Activated T-helper 1 cell treated with anti-CD3 and anti-CD28 coated beads, Interleukin-2, amount 50 U/mL, for 16 hours (primary cell): ENCODE data around the gene XPNPEP1.

Experiments used
- DNase-seq, 2 donors: peaks; one replicate each; pipeline ENCODE4 v3.0.0-alpha.2; 2020; ENCODE audit warnings: low read depth in 1 of 2, low spot score in 1 of 2

The XPNPEP1 gene

DNA sequence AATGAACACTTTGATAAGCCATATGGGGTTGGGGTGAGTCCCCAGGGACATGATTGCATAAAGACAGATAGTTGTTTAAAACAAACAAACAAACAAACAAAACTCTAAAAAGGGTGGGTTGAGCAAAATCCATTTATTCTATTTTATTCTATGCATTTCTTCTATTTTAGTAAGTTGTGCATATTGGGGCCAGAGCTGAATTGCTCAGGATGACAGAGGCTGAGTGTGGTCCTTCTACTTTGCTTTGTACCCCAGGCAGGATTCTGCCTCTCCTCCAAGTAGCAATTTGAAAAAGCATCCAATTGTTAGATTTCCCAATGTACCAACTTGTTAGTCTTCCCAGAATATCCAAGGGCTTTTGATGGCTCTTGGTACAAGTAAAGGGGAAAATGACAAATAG, 29.2 kb upstream of the XPNPEP1 start:
- no peak for DNase-seq

GRCh38 chr10:109947111-109947920, 24.0 kb upstream of the XPNPEP1 start:
- DNase-seq, result no peak

DNA sequence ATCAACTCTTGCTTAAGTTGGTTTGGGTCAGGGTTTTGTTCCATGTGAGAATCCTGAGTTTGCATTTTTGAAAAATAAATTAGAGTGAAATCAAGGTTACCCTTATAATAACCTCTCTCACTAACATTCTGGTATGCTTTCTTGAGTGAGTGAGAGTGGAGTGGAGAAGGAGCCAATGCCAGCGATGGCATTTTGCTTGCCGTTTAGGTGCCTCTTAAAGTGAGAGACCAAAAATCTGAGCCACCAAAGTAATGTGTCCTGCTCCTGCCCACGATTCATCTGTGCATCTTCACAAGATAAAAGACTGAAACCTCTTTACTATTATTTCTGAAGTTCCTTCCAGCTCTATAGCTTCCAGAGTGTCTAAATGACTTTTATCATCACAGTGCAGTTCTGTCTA, 23.4 kb upstream of the XPNPEP1 start:
- no peak for DNase-seq

DNA sequence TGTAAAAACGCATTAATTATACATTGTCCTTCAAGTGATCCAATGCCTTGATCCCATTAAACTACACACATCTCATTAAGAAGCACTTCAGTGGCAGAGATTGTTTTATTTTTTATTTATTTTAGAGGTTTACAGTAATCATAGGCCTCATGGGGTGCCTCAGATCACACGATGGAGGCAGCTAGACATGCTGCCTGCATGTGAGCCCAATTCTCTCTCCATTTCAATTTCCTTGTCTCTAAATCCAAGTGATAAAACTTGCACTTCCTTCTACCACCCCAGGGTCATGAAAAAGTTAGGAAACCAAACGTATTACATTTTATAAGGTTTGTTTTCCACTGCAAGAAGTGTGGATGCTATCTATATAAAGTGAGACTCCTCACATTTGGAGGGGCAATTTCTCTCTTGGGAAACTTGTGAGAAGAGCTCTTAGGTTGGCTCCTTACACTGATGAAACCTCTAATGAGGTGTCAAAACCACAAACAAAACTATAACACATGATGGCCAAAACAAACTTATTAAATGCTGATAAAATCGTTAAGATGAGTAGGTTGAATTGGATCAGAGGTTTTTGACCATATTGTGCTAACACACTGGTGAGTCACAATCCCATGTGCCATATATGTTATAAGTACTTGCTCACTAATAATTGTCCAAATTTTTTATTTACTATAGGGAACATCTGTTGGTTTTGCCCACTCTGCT, 22.3 kb upstream of the XPNPEP1 start:
- no peak for DNase-seq

GRCh38 chr10:109944613-109945012, 21.3 kb upstream of the XPNPEP1 start:
- no peak for DNase-seq

DNA sequence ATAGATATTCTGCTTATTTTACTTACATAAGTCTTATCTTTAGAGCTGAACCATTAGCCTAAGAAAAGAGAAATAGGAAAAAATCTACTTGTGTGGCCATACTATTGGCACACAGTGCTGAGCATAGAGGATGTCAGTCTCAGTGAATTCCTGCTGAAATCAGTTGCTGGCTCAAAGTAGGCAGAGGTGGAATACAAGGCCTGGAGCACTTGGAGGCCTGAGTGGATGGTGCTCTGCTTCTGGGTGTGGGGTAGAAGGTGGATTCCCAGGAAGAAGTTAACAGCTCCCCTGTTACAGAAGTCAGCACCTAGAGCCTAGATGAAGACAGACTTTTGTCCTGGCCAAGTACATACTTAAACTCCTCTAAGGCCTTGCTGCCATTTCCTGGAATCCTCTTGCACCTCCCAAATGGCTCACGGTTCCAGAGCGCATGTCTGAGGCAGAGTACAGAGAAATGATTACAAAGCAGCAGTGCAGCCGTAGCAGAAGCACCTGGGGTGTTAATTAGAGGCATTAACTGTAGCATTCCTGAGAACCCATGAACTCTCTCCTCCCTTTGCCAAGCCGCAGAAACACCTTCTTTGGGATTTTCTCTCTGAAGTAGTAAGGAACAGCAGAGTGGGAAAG, 18.0 kb upstream of the XPNPEP1 start:
- DNase-seq, result no peak

GRCh38 chr10:109940553-109940952, 17.2 kb upstream of the XPNPEP1 start:
- DNase-seq, result no peak

DNA sequence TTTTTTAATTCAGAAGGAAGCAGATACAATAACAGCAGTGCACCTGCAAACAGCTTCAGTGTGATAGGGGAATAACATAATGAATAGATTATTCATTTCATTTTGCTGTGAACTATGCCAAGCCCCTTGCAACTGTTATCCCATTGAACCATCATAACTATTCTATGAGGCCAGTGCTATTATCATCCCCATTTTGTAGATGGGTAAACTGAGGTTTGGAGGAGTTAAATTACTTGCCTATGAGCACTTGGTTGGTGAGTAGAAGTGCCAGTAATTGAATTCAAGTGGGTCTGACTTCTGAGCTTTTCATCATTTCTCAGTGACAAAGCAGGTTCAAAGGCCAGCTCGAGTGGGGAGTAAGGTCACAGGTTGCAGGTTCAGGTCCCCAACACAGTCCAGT, 16.8 kb upstream of the XPNPEP1 start:
- no peak for DNase-seq

- no peak for DNase-seq
Measured at GRCh38 chr10:109939315-109939961, 16.1 kb upstream of the XPNPEP1 start.

DNA sequence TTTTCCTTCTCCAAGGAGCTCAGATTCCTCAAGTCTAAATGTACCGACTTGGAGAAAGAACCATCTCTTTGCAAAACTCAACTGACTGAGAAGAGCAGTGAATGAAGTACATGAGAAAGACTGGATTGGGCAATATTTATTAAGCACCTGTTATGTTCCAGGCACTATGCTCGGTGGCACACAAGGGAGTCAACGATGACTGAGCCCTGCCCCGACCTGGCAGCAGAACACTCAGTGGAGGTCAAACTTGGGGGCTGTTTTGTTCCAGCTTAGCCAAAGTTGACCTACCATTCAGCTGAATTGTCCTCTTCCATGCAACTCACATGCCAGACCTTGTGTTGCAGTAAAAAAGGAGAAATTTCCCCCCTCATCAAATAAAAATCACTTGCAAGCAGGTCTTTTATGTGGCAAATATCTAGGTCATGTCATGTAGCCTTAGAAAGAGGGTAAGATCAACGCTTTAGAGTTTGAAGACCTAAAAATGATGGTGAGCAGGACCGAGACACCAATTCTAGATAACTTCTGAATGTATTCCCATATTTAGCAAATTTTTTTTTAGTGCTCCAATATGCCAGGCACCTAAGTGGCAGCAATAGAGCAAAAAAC, 14.3 kb upstream of the XPNPEP1 start:
- no peak for DNase-seq

GRCh38 chr10:109934958-109935793, 11.9 kb upstream of the XPNPEP1 start:
- no peak for DNase-seq

- DNase-seq, result peak in 1 of 2 donors; percentile 12
Measured at GRCh38 chr10:109933984-109934565, 10.8 kb upstream of the XPNPEP1 start.

DNA sequence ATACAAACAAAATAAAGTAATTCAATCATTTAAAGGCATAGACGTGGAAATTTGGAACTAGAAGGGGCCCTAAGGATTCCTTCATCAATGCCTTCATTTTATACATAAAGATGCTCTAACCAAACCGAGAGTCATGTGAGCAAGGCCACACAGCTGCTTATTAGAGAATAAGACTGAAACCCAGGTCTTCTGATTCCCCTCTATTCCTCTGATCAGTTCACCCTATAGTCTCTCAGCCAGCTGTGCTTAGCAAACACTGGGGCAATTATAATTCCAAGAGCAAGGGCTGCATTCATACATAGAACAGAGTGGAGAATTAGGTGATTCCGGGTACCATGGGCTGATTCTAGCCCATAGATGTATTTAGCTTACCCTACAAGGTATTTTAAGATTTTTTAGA, 9.7 kb upstream of the XPNPEP1 start:
- DNase-seq, result no peak

DNA sequence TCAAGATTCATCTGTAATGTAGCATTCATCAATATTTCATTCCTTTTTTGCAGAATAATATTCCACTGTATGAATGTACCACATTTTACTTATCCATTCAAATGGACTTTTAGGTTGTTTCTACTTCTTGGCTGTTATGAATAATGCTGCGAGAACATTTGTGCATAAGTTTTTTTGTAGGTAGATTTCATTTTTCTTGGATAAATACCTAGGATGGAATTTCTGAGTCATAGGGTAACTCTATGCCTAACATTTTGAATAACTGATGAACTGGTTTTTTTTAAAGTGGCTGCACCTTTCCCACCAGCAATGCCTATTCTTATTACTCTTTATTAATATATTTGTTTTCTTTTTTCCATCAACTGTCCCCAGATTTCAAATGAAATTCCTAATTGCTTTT, 9.1 kb upstream of the XPNPEP1 start:
- no peak for DNase-seq

- no peak for DNase-seq
Measured at GRCh38 chr10:109931163-109931562, 7.9 kb upstream of the XPNPEP1 start.

DNA sequence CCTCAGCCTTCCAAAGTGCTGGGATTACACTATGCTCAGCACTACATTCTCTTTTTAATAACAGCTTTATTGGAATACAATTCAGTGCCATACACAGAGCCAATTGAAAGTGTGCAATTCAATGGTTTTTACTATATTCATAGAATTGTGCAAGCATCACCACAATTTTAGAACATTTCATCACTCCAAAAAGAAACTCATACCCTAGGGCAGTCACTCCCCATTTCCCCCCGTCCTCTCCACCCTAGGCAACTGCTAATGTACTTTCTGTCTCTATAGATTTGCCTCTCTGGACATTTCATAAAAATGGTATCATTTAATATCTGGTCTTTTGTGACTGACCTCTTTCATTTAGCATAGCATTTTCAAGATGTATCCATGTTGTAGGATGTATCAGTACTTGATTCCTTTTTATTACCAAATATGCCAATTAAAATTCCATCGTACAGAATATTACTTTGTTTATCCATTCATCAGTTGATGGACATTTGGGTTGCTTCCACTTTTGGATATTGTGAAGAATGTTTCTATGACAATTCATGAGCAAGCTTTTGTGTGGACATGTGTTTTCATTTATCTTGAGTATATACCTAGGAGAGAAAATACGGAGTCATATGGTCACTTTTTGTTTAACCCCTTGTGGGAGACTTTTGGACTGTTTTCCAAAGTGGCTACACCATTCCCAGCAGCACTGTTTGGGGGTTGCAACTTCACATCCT, 6.3 kb upstream of the XPNPEP1 start:
- DNase-seq, result no peak

DNA sequence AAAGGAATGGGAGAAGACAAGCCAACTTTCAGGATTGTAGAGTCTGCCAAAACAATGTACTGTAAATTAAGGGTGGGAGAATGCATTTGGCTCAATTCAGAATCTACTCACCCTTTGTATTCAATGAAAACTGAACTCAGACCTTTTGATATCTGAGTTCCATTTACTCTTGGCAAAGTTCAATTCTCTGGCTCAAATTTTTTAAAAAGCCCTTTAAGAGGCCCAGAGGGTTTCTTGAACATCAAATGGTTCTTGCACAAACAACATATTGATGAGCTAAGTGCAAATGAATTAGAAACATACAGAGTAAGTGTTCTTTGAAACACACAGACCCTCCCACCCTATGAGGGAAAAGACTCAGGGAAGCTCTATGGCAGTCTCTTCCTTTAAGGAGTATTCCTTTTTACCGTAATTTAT, 5.2 kb upstream of the XPNPEP1 start:
- DNase-seq, result no peak

- no peak for DNase-seq
Measured at GRCh38 chr10:109926825-109927224, 3.5 kb upstream of the XPNPEP1 start.

GRCh38 chr10:109926061-109926745, 2.9 kb upstream of the XPNPEP1 start:
- DNase-seq, result no peak
